GM21737 (cell line): ENCODE results near the gene IL1RAP.

Experiments used
- ATAC-seq: cut with Tn5 transposase; IDR thresholded peaks from one replicate; pipeline ENCODE4 v1.9.1; 2021; ENCODE audit warnings: mild to moderate bottlenecking, moderate library complexity; ENCODE audit not compliant: unreplicated experiment

The IL1RAP gene

DNA sequence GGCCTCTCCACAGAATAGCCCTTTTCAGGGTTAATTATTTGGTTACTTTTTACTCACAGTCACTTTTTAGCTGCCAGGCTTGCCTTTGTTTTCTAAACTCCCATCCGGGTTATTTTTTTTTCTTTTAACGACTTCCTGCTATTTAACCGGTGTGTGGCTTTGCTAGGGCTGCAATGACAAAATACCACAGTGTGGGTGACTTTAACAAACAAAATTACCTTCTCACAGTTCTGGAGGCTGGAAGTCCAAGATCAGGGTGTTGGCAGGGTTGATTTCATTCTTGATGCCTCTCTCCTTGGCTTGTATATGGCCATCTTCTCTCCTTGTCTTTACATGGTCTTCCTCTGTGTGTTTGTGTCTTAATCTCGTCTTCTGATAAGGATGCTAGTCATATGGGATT, 91.5 kb downstream of the IL1RAP start:
- ATAC-seq, result no peak

DNA sequence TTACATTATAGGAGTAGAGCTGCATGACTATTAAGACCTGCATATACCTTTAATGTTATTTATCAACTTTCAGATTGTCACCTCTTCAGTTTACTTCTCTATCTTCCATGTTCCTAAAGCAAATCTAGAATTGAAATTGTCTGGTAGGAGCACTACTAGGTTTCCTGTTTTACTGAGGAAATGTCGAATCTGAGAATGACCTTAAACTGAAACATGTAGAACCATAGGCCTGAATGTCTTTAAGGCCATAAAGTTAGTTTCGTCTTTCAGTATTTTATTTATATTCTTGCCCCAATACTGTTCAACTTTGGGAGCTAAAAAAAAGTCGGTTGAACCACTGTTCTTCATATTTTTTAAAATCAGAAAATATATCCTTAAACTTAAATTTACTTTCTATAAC, 92.7 kb downstream of the IL1RAP start:
- ATAC-seq, result no peak

DNA sequence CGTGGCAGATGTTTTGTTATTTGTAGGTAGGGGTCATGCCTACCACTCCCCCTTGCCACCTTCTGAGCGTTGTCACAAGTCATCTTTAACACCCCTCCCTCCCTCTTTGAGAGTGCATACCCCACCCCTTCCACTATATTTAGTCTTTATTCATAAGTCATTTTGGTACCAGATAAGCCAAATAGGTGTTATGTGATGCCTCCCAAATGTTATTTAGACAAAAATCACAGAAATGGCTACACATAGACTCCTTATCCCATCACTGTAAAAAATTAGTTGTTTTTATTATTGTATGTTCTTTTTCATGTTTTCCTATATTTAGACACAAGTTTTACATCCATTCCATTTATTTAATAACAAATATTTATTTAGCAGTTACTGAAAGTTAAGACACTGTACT, 93.1 kb downstream of the IL1RAP start:
- no peak for ATAC-seq

DNA sequence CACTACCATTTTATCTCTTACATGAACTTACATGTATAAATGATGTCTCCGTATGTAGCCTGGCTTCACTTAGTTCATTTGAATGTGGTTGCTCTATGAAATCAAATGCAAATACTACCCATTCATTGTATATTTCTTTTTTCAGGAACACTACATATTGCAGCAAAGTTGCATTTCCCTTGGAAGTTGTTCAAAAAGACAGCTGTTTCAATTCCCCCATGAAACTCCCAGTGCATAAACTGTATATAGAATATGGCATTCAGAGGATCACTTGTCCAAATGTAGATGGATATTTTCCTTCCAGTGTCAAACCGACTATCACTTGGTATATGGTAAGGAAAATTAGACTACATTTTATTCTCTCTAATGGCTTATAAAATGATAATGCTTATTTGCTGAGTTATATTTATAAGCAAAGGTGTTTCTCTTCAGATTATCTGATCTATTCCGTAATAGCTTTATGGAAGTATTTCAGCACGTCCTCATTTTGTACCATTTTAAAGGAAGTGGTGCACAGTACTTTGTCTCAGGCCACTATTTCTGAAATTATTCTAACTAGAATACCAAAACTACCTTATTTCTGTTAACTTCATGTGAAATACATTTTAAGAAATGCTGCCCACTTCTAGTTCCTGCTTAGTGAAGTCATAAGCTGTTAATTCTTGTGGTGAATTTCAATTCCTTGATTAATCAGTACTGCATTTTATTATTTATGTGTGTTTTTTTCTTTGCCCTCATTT, 95.1 kb downstream of the IL1RAP start:
- no peak for ATAC-seq

DNA sequence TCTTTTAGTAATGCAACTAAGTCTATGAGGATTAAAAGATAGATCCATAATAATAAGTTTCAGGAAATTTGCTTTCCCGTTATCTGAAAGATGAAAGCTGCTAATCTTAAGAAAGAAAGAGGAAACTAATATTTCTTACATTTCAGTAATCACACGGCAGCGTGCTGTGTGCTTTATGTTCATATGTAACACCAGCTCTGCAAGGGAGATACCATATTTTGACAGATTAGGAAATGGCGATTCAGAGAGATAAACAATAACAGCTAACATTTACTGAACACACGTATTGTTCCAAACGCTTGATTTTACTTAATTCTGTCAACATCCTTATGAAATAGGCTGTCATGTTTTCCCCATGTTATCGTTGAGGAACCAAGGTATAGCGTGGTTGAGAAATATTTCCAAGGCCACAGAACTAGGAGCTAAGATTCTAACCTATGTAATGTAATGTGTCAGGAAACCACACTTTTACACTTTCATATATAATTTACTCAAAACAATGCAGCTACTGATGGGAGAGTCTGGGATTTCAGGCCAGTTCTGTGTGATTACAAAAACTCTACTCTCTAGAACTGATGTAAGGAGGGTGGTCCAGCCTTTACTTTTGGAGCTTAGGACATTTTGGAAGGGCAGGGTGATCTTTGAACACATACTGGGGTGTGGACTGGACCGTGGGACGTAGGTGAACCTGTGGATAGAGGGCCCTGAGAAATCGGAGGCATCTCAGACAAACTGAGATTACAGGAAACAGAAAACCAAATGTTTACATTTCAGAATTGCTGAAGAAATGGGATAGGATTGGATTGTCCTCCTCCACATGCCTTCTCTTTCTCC, 100.6 kb downstream of the IL1RAP start:
- no peak for ATAC-seq

DNA sequence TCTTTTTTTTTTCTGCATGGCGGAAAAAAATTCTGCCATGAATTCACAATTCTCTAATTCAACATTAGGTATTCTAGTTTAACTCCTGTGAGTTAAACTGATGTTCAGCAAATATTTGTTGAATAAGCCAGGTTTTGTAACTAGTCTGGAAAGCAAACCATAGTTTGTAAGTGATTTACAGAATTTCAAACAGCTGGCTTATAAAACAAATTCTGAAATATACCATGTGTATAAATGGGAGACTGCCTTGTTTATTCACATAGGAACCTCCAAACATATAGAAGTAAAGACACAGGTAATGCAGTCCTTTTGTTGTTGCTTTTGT, 101.1 kb downstream of the IL1RAP start:
- no peak for ATAC-seq

DNA sequence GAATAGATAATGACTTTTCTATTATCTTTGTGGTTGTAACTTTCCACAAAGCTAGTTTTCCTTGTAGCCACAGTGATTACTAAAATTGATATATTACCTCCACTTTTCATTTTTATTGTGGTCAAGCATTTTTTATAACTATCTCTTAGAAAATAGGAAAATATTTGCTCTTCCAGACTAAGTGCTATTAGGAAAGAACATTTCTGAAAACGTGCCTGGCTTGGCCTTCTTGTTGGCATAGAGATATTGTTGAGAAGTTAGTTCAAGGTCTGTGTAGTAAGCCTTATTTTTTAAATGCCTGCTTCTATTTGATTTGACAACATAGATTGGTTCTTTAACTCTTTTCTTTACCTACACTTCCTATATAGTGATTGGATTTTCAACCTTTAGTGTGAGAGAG, 101.7 kb downstream of the IL1RAP start:
- no peak for ATAC-seq

DNA sequence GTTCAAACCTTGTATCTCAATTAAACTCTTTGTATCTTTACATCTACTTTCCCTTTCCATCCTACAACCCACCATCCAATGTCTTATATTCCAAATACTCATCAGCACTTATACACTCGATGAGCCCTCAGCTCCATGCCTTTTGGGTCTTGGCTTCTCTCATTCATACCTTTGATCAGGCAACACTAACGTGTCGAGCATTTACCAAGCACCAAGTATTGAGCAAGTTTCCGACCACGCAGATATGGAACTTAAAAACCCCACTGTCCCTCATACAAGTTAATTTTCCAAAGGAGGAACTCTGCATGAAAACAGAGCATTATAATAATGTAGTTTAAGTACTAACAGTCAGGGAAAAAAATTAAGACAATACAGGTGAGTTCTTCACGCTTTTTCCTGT, 102.8 kb downstream of the IL1RAP start:
- ATAC-seq, result no peak

DNA sequence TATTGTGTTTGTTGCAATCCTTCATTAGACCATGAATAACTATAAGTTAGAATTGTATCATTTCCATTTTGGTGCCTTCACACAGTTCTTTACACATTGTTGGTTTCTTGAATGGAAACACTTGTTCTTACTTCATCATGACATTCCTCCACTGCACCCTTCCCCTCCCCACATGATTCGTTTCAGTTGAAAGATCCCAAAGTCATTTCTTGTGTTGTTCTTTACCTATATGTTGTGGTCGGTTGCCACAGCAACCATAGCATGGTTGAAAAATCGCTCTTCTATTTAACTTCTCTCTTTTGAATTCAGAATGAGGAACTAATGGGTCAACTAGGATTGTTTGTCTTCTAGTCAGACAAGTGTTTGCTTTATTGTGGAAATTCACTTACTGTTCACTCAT, 103.3 kb downstream of the IL1RAP start:
- peak; percentile 77 for ATAC-seq

DNA sequence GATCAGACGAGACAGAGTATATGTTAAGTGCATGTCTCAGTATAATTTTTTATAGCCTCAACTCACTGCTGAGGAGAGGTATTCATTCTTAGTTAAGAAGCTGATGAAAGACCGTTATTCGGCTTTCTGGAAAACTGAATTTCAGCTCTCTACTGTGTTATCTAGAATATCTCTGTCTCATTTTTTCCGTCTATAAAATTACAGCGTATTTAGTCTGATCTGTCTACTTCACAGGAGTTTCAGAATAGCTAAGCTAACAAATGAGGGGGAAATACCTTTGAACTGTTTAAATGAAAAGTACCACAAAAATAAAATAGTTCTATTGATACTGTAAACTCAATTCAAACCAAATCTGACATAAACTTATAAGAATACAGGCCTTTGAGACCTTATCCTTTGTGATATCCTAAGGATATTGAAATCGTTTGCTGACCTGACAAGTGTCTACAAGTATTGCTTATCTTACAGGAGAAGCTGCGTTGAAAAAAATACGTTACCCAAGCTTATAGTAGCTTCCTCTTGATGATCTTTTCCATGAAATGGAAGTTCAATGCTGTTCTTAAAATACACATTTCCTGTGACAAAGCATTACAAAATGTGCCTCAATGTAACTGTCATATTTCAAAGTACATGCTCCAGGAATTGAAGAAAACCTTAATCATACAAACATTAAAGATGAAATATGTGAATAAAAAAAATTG, 104.6 kb downstream of the IL1RAP start:
- peak; percentile 48 for ATAC-seq

DNA sequence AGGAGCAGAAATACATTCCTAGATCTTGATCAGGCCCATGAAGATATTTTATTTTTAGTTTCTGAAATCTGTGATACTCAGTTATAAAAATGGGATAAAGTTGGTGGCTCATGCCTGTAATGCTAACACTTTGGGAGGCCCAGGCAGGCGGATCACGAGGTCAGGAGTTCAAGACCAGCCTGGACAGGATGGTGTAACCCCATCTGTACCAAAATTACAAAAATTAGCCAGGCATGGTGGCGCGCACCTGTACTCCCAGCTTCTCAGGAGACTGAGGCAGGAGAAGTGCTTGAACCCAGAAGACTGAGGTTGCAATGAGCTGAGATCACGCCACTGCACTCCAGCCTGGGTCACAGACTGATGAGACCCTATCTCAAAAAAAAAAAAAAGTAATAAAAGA, 105.5 kb downstream of the IL1RAP start:
- no peak for ATAC-seq

DNA sequence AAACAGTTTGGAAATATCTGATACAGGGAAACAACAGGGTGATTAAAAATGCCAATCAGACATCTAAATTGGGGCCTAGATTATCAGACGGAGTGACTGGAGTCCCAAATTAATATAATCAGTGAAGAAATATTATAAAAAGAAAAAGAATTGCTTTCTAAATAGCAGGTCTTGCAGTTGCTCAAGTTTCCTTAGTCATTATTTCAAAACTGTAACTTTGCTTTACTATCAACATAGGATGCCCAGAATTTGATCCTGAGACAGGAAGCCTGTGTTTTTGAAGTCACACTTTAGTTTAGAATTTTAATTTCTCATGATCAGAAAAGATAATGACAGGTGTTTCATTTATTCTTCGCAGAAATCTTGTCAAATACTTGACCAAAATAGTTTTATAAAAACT, 105.9 kb downstream of the IL1RAP start:
- ATAC-seq, result no peak

DNA sequence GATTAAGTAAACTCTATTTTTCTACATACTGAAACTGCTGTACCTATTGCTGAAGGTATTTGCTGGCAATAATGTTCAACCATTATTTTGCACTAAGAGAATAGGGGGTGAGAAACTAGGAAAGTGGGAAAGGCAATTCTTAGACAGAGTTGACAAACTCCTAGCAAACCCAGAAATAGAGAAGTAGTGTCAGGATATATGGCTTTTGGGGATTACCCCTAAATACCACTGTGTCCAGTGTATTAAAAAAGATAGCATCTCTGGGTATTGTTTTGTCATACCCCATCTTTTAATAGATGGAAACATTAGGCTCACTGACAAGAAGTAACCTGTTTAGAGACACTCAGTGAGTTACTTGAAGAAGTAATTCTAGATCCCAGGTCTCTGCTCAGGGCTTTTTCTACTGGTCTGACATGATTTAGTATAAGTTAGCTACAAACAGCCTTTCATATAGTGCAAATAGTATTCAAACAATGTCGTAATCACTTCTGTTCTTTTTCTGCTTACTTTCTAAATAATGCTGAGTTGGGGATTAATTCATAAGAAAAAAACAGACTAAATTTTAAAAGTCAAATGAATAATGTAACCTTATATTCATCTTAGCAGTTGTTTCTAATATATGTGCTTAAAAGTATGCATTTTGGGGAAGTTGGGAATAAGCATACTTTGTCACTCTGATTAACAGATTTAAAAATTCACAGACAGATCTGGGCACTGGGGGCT, 107.2 kb downstream of the IL1RAP start:
- no peak for ATAC-seq

DNA sequence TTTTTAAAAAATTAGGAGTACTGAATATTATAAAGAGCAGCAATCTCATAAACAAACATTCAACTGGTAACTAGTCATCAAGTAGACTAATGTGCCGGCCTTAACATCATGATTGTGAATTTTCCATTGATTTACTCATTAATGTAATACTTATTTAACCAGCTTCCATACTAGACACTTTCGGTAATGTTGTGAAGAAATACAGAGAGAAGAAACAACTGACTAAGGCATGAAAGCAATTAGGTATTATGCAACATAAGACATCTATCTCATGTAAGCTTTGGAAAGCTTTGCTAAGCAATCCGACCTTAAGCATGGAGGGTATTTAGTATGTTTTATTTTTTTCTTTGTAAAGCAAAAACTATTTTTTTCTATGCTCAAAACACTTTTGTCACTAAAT, 108.0 kb downstream of the IL1RAP start:
- ATAC-seq, result no peak

DNA sequence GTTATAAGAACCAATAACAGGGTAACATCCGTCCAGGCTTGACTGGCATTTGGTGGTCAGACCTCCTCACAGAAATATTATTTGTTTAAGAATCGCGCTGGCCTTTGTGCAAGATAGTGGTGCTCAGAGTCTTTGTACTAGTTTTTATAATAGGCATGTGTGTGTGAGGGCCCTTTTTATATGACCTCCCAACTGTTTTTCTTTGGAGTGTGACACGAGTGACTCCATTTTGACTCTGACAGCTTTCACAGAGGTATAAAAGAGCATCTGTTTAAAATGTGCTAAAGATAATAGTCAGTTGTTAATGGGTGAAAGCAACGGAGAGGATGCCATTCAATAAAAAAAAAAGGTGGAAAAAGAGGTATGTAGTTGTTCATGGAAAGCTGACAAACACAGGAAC, 110.4 kb downstream of the IL1RAP start:
- no peak for ATAC-seq

DNA sequence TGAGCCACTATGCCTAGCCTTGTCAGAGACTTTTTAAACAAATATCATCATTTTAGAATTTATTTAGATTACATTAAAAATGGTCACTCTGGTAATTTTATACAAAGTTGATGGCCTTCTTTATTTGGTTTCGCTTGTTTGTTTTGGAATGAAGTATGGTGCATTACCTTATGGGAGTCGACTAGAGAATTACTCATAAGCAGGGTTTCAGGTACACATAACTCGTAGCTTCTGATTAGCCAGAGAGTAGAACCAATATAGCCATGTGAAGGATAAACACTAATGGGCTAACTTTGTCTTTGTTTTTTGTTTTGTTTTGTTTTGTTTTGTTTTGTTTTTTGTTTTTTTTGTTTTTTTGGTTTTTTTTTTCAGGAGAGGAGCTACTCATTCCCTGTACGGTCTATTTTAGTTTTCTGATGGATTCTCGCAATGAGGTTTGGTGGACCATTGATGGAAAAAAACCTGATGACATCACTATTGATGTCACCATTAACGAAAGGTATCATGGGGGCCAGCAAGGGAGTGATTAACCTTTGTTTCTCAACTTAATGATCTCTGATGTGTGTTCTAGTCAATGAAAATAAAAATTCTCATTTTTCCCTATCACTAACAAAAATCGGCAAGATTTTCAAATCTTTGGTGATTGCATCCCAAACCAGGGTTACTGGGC, 113.2 kb downstream of the IL1RAP start:
- ATAC-seq, result no peak

DNA sequence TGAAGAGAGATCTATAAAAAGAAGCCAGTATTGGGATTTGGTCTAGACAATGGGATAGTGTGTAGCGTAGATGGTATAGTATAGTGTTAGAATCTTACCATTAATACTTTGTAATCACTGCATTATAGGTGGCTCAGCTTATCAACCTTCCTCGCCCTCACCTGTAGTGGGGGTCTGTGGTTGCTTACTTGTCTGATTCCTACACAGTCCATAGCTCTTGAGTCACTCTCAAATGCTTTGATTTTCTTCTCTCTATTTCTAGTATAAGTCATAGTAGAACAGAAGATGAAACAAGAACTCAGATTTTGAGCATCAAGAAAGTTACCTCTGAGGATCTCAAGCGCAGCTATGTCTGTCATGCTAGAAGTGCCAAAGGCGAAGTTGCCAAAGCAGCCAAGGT, 115.2 kb downstream of the IL1RAP start:
- no peak for ATAC-seq

DNA sequence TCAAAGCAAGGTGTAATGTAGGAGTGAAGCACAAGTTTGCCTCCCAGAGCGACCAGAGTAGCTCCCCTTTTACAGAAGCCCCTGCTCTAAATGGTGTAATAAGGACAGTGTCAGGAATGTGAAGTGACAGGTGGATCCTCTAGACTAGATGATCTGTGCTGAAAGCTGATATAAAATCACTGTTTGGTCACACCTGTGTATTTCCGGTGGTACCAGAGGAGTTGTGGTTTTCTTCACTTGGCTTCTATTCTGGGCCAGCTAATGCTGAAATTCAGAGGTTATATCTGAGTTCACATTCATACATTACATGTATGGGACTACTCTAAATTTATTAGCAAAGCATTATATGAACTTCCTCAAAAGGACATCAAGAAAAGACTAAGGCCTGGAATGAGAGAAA, 117.4 kb downstream of the IL1RAP start:
- no peak for ATAC-seq

DNA sequence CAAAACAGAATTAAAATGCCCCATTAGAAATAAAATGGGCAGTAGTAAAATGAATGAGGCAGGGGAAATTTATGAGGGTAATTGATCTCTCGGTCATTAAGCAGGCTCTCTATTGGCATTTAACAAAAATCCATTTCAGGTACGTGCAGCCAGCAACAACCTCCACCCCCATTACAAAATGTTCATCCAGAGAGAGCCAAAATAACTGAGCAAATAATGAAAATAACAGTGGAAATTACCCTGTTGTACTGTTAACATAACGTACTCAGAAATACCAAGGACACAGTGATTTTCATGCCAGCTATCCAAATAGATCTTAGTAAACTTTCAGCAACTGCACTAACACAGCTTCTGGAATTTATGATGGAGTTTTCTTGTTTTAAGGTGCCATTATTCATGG, 127.7 kb downstream of the IL1RAP start:
- ATAC-seq, result no peak

DNA sequence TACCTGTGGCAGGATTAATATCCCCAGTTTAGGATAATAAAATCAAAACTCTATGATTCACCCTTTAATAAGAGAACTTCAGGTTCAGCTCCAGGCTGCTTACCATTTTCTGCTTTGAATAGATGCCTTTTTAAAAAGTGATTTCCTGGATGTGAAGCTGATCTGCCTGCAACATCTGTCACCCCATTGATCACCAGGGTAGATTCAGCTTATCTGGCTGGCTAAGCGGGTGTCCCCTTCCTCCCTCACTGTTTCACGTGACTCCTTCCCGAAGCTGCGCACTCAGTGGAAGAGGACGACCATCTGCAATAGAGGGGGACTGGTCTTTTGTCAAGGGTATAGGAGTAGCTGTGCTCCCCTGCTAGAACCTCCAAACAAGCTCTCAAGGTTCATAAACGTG, 128.1 kb downstream of the IL1RAP start:
- ATAC-seq, result no peak

DNA sequence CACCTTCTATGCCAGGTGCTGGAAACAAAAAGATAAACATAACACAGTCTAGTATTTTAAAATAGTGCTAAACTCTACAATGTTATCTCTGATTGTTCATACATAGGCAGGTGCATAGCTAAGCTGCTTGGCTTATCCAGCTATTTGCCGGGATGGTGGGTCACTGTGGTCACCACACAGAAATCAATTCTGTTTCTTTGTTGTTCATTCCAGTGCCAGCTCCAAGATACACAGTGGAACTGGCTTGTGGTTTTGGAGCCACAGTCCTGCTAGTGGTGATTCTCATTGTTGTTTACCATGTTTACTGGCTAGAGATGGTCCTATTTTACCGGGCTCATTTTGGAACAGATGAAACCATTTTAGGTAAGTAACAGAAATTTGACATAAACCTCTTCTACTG, 130.2 kb downstream of the IL1RAP start:
- ATAC-seq, result no peak
